K562 (cell line): ENCODE measurements around the gene NUP153.

Experiments used
- BRCA1 ChIP-seq, 2 experiments: fragments of 450-650 bp in 1 of 2; sonication (generic) in 1 of 2; formaldehyde crosslinking in 1 of 2; IDR thresholded peaks; 2 replicates each; pipeline versions ENCODE4 v1.5.0 to v1.6.1; 2017 to 2020; ENCODE audit warnings: mild to moderate bottlenecking in 1 of 2, missing genetic modification reagents in 1 of 2
- EGR1 ChIP-seq: fragments of 450-650 bp; conservative IDR thresholded peaks from 2 replicates; pipeline ENCODE4 v1.6.1; 2017; ENCODE audit warnings: mild to moderate bottlenecking
- EZH2 ChIP-seq: IDR thresholded peaks from 2 replicates; pipeline ENCODE4 v1.6.1; 2012; ENCODE audit warnings: low read depth, mild to moderate bottlenecking, inconsistent platforms, low read length, borderline replicate concordance
- FOS ChIP-seq: IDR thresholded peaks from 3 replicates; pipeline ENCODE4 v1.6.1; 2011; ENCODE audit not compliant: insufficient read length; ENCODE audit errors: extremely low read depth
- HDAC2 ChIP-seq: fragments of 450-650 bp; IDR thresholded peaks from 2 replicates; pipeline ENCODE4 v1.6.1; 2016; ENCODE audit warnings: mild to moderate bottlenecking
- NCOA2 ChIP-seq, 2 experiments: fragments of 450-650 bp; IDR thresholded peaks; 2 replicates each; pipeline ENCODE4 v1.6.1; 2018; ENCODE audit warnings: mild to moderate bottlenecking in 2 of 2, moderate library complexity in 1 of 2; ENCODE audit not compliant: partially characterized antibody in 2 of 2
- NFXL1 ChIP-seq: fragments of 450-650 bp; formaldehyde crosslinking; IDR thresholded peaks from 2 replicates; pipeline ENCODE4 v1.4.0; 2021; ENCODE audit warnings: mild to moderate bottlenecking
- STAT5B ChIP-seq: fragments of 250-450 bp; sonication (Bioruptor Pico); IDR thresholded peaks from 2 replicates; pipeline ENCODE4 v1.8.0; 2021; ENCODE audit warnings: mild to moderate bottlenecking, inconsistent platforms
- TOE1 ChIP-seq, 2 experiments: fragments of 450-650 bp in 1 of 2; sonication (generic) in 1 of 2; formaldehyde crosslinking in 1 of 2; IDR thresholded peaks; 2 replicates each; pipeline versions ENCODE4 v1.7.1 to v1.8.0; 2016 to 2022; ENCODE audit warnings: borderline replicate concordance in 2 of 2, mild to moderate bottlenecking in 2 of 2, antibody characterized with exemption in 1 of 2, inconsistent platforms in 1 of 2, low read depth in 1 of 2, missing genetic modification reagents in 1 of 2, moderate library complexity in 1 of 2
- ZNF12 ChIP-seq: sonication (generic); formaldehyde crosslinking; IDR thresholded peaks from 2 replicates; pipeline ENCODE4 v1.4.0; 2020; ENCODE audit warnings: mild to moderate bottlenecking, missing genetic modification reagents
- TF ChIP-seq, protein P1 (sequence below): sonication (generic); formaldehyde crosslinking; IDR thresholded peaks from 2 replicates; pipeline ENCODE4 v1.8.1; 2022; ENCODE audit warnings: missing genetic modification reagents
- TF ChIP-seq, protein P2 (sequence below), 2 experiments: fragments of 200-800 bp in 1 of 2; sonication (Bioruptor generic) in 1 of 2; sonication (generic) in 1 of 2; formaldehyde crosslinking in 1 of 2; IDR thresholded peaks in 1 of 2; conservative IDR thresholded peaks in 1 of 2; 2 replicates each; pipeline versions ENCODE4 v1.5.0 to v1.6.1; 2016 to 2020; ENCODE audit warnings: missing compliant biosample characterization in 1 of 2, missing genetic modification characterization in 1 of 2, missing genetic modification reagents in 1 of 2
- TF ChIP-seq, protein P3 (sequence below), 3 experiments: IDR thresholded peaks in 2 of 3; conservative IDR thresholded peaks in 1 of 3; 2 replicates each; pipeline ENCODE4 v1.5.1; 2011 to 2012; ENCODE audit warnings: low read length in 3 of 3, mild to moderate bottlenecking in 3 of 3, control low read depth in 2 of 3, improper control_type of control experiment in 1 of 3, inconsistent platforms in 1 of 3, low read depth in 1 of 3, mixed read lengths in 1 of 3, moderate library complexity in 1 of 3; ENCODE audit not compliant: insufficient read depth in 2 of 3

DNA sequence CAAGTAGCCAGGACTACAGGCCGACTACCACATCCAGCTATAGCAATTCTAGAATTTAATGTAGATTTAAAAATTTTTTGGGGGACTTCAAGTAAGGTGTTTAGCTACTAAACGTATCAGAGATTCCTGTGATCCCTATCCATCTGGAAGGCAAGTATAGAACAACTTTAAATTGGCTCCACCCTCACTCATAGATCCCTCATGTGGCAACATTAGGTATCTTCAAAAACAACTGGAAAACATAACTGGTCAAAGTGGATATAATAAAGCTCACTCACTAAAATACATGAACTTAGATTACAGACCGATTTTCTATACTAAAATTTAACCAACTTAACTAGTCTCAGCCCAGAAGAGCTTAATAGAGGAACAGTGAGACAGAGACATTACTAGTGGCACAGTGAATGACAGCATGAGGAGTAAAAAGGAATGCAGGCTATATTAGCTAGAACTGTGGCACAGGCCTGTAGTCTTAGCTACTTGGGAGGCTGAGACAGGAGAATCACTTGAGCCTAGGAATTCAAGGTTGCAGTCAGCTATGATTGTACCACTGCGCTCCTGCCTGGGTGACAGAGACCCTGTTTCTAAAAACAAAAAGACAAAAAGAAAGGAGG lies 14.7 kb downstream of the NUP153 start:
- TF ChIP-seq, protein P1, sequence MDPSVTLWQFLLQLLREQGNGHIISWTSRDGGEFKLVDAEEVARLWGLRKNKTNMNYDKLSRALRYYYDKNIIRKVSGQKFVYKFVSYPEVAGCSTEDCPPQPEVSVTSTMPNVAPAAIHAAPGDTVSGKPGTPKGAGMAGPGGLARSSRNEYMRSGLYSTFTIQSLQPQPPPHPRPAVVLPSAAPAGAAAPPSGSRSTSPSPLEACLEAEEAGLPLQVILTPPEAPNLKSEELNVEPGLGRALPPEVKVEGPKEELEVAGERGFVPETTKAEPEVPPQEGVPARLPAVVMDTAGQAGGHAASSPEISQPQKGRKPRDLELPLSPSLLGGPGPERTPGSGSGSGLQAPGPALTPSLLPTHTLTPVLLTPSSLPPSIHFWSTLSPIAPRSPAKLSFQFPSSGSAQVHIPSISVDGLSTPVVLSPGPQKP (CRISPR knock-in tag): no peak
- TF ChIP-seq, protein P2, sequence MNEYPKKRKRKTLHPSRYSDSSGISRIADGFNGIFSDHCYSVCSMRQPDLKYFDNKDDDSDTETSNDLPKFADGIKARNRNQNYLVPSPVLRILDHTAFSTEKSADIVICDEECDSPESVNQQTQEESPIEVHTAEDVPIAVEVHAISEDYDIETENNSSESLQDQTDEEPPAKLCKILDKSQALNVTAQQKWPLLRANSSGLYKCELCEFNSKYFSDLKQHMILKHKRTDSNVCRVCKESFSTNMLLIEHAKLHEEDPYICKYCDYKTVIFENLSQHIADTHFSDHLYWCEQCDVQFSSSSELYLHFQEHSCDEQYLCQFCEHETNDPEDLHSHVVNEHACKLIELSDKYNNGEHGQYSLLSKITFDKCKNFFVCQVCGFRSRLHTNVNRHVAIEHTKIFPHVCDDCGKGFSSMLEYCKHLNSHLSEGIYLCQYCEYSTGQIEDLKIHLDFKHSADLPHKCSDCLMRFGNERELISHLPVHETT (CRISPR knock-in tag; conservative IDR thresholded peaks at IDR 0.05 in 1 of 2, IDR thresholded peaks at IDR 0.05 in 1 of 2): no peak
- TF ChIP-seq, protein P3, sequence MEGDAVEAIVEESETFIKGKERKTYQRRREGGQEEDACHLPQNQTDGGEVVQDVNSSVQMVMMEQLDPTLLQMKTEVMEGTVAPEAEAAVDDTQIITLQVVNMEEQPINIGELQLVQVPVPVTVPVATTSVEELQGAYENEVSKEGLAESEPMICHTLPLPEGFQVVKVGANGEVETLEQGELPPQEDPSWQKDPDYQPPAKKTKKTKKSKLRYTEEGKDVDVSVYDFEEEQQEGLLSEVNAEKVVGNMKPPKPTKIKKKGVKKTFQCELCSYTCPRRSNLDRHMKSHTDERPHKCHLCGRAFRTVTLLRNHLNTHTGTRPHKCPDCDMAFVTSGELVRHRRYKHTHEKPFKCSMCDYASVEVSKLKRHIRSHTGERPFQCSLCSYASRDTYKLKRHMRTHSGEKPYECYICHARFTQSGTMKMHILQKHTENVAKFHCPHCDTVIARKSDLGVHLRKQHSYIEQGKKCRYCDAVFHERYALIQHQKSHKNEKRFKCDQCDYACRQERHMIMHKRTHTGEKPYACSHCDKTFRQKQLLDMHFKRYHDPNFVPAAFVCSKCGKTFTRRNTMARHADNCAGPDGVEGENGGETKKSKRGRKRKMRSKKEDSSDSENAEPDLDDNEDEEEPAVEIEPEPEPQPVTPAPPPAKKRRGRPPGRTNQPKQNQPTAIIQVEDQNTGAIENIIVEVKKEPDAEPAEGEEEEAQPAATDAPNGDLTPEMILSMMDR (IDR thresholded peaks at IDR 0.05 in 2 of 3, conservative IDR thresholded peaks at IDR 0.05 in 1 of 3; ENCODE audit: insufficient read depth in 2 of 3, low read depth in 1 of 3, low read length in 3 of 3): no peak
- TF ChIP-seq STAT5B (CRISPR knock-in tag) (no peak), NCOA2 (IDR thresholded peaks at IDR 0.05; ENCODE audit: partially characterized antibody in 2 of 2) (no peak), EGR1 (no peak), HDAC2 (no peak), ZNF12 (CRISPR knock-in tag) (no peak), FOS (no peak), NFXL1 (no peak), TOE1 (IDR thresholded peaks at IDR 0.05; ENCODE audit: borderline replicate concordance) (no peak), TOE1 (CRISPR knock-in tag; IDR thresholded peaks at IDR 0.05; ENCODE audit: borderline replicate concordance, low read depth) (no peak), EZH2 (no peak), BRCA1 (IDR thresholded peaks at IDR 0.05) (no peak), BRCA1 (CRISPR knock-in tag; IDR thresholded peaks at IDR 0.05) (no peak)
